Tibial artery (tissue), 4 donors: ENCODE results near the gene NHEJ1.

Experiments used
- DNase-seq, 2 donors: peaks; one replicate each; pipeline ENCODE4 v3.0.0-alpha.2; 2019
- H3K27ac ChIP-seq, 2 donors: fragments of 200-600 bp; sonication (generic) in 1 of 2; 1 replicate in 1 of 2; 2 replicates in 1 of 2; pipeline ENCODE4 v1.5.1; 2018 to 2019; ENCODE audit warnings: mild to moderate bottlenecking in 1 of 2
- H3K27me3 ChIP-seq, 2 donors: fragments of 200-600 bp; sonication (generic) in 1 of 2; one replicate each; pipeline versions ENCODE4 v1.5.1 to v1.6.0; 2016 to 2019
- H3K36me3 ChIP-seq, 3 donors: fragments of 200-600 bp; sonication (generic) in 2 of 3; one replicate each; pipeline ENCODE4 v1.5.1; 2016 to 2019; ENCODE audit warnings: mild to moderate bottlenecking in 2 of 3
- H3K4me1 ChIP-seq, 4 donors: fragments of 200-600 bp; sonication (generic) in 2 of 4; 1 replicate in 3 of 4; 2 replicates in 1 of 4; pipeline ENCODE4 v1.5.1; 2016 to 2019
- H3K4me3 ChIP-seq, 2 donors: fragments of 200-600 bp; sonication (generic) in 1 of 2; 1 replicate in 1 of 2; 2 replicates in 1 of 2; pipeline ENCODE4 v1.5.1; 2018 to 2019; ENCODE audit warnings: mild to moderate bottlenecking in 2 of 2
- H3K9me3 ChIP-seq, 3 donors: fragments of 200-600 bp; sonication (generic) in 1 of 3; one replicate each; pipeline ENCODE4 v1.5.1; 2016 to 2019
- intact Hi-C: fragments of 100-400 bp; cut with DNase I; formaldehyde crosslinking; loops from one replicate; pipeline ENCODE4 v1.15.0; 2023; ENCODE audit warnings: low total_unique reads
- TF ChIP-seq, protein P1 (sequence below), 2 experiments: fragments of 200-600 bp in 1 of 2; fragments of 450-650 bp in 1 of 2; IDR thresholded peaks; one replicate each; pipeline ENCODE4 v1.5.1; 2017 to 2019; ENCODE audit warnings: antibody characterized with exemption in 2 of 2, mild to moderate bottlenecking in 1 of 2, moderate library complexity in 1 of 2

Gene NHEJ1

GRCh38 chr2:219171231-219171651 lies 10.6 kb upstream of the NHEJ1 start:
- DNase-seq, result peak; percentile 89 to 90
- TF ChIP-seq, protein P1, sequence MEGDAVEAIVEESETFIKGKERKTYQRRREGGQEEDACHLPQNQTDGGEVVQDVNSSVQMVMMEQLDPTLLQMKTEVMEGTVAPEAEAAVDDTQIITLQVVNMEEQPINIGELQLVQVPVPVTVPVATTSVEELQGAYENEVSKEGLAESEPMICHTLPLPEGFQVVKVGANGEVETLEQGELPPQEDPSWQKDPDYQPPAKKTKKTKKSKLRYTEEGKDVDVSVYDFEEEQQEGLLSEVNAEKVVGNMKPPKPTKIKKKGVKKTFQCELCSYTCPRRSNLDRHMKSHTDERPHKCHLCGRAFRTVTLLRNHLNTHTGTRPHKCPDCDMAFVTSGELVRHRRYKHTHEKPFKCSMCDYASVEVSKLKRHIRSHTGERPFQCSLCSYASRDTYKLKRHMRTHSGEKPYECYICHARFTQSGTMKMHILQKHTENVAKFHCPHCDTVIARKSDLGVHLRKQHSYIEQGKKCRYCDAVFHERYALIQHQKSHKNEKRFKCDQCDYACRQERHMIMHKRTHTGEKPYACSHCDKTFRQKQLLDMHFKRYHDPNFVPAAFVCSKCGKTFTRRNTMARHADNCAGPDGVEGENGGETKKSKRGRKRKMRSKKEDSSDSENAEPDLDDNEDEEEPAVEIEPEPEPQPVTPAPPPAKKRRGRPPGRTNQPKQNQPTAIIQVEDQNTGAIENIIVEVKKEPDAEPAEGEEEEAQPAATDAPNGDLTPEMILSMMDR (IDR thresholded peaks at IDR 0.05), result peak; percentile 70 to 74
- Histone ChIP-seq H3K9me3 (no peaks in the 10 kb centered on the region), H3K27me3 (no peaks in the 10 kb centered on the region), H3K36me3 (peaks cover 25 to 40% (median 37%) of the 10 kb centered on the region in 3 donors), H3K27ac (peak overlapping the region; percentile 65), H3K4me1 (peaks cover 0 to 31% (median 23%) of the 10 kb centered on the region in 4 donors), H3K4me3 (no peak overlapping the region)
- intact Hi-C loops, result loop anchor here (10.0 kb wide), 1 partner anchor 214 kb away; the partner anchor contains the start of gene DNPEP

DNA sequence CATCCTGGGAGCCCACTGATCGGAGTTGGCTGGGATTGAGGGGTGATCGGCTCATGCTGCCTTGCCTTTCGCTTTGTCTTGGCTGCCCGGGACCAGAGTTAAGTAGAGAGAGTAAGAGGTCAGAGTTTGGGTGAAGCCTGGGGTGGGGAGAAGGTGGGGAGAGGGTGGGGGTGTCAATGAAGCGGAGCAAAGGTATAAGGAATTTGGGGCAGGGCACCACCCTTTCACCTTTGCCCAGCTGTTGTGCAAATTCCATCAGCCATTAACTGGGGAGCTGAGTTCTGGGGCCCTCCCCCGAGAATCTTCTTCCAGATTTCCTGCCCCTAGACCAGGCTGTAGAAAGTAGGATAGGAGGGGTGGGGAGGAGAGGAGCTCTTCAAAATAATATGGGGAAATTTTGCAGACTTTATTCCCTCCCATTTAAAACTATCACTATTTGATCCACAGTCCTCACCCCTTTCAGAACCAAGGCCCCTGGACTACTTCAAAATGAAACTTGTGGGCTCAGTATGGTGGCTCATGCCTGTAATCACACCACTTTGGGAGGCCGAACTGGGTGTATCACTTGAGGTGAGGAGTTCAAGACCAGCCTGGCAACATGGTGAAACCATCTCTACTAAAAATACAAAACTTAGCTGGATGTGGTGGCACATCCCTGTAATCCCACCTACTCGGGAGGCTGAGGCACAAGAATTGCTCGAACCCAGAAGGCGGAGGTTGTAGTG lies 9.5 kb upstream of the NHEJ1 start, which contains the start of gene SLC23A3:
SLC23A3 (minus strand) TSS at position 100 of the 725 bp plus-strand sequence; CDS start at position 55, 45 bp downstream.
- Histone ChIP-seq H3K4me3 (no peak within 1 kb of the TSS), H3K36me3 (peaks cover 24 to 36% (median 34%) of the 10 kb centered on the region in 3 donors), H3K27ac (peak within 1 kb of the TSS; percentile 65), H3K27me3 (no peaks in the 10 kb centered on the region), H3K4me1 (peaks cover 0 to 22% (median 15%) of the 10 kb centered on the region in 4 donors), H3K9me3 (no peaks in the 10 kb centered on the region)
- DNase-seq, result no peak
- TF ChIP-seq, protein P1 (IDR thresholded peaks at IDR 0.05), result no peak
- intact Hi-C loops, result loop anchor here (10.0 kb wide), 1 partner anchor 215 kb away; the partner anchor contains the start of gene DNPEP

DNA sequence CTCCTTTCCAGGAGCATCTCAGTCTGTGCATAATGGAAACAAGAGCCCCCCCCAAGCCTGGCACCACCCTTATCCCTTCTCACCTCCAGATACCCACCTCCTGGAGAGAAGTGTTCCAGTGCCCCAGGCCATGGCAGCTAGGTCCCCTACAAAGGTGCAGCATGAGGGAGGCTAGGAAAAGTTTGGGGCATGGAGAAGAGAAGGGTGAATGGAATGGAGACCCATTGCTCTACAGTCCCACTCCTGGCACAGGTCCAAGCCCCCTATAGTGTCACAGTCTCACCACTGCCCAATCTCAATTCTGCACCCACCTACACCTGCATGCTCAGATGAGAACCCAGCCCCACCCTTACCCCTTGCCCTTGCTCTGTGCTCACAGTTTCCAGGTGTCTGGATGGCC lies 8.3 kb upstream of the NHEJ1 start:
- peaks cover 13 to 24% (median 22%) of the 10 kb centered on the region in 3 donors for H3K36me3 ChIP-seq
- H3K27ac ChIP-seq, result no peak overlapping the region
- H3K27me3 ChIP-seq, result no peaks in the 10 kb centered on the region
- TF ChIP-seq, protein P1 (IDR thresholded peaks at IDR 0.05), result no peak
- DNase-seq, result no peak
- no peaks in the 10 kb centered on the region for H3K9me3 ChIP-seq
- H3K4me1 ChIP-seq, result peaks cover 0 to 11% (median 10%) of the 10 kb centered on the region in 4 donors
- no peak overlapping the region for H3K4me3 ChIP-seq
- intact Hi-C loops, result no loop called here

DNA sequence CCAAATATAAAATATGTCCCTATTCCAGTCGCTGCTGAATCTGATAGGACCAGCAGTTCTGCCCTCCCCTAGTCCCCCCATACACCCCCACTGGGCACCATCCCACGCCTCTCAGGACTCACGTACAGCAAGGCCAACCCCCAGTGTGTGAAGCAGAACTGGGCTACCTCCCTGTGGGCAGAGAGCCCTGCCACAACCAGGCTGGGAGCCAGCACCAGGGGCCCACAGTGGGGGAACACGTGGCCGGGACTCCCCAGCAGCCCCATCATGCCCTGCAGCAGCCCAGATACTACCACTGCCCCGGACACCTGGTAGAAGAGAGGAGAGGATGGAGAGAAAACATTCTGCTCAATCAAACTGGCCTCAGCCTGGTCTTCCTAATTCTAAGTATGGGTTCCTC lies 7.9 kb upstream of the NHEJ1 start:
- no peak for DNase-seq
- intact Hi-C loops, result no loop called here
- Histone ChIP-seq H3K27ac (no peak overlapping the region), H3K36me3 (peaks cover 11 to 20% (median 18%) of the 10 kb centered on the region in 3 donors), H3K27me3 (no peaks in the 10 kb centered on the region), H3K4me1 (peaks cover 0 to 11% (median 8%) of the 10 kb centered on the region in 4 donors), H3K9me3 (no peaks in the 10 kb centered on the region), H3K4me3 (no peak overlapping the region)
- TF ChIP-seq, protein P1 (IDR thresholded peaks at IDR 0.05), result no peak

DNA sequence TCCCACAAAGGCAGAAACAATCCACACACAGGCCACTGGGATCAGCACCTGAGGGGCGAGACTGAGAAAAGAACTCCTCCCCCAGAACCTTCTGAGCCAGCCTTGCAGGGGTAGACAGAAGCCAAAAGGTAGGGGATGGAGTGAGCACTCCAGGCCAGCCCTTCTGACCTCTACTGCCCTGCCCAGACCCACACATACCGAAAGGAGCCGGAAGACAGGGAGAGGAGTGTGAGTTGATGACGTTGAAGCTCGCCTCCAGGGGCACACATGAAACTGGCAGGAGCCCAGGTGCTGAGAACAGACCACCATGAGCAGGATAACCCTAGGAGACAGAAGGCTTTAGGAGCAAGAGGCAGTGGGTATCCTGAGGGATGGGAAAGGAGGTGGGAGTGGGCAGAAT lies 7.4 kb upstream of the NHEJ1 start:
- H3K27me3 ChIP-seq, result no peaks in the 10 kb centered on the region
- peaks cover 0 to 11% (median 8%) of the 10 kb centered on the region in 4 donors for H3K4me1 ChIP-seq
- intact Hi-C loops, result no loop called here
- no peak overlapping the region for H3K4me3 ChIP-seq
- DNase-seq, result no peak
- peaks cover 6 to 15% (median 13%) of the 10 kb centered on the region in 3 donors for H3K36me3 ChIP-seq
- H3K27ac ChIP-seq, result no peak overlapping the region
- no peaks in the 10 kb centered on the region for H3K9me3 ChIP-seq
- TF ChIP-seq, protein P1 (IDR thresholded peaks at IDR 0.05), result no peak
